Testis (tissue), 3 donors: ENCODE results near the gene RHOA. TPM values are rescaled to one million over a fixed set of nuclear protein-coding genes. Genes with fewer than 3 reads are reported as not detected.
A peak's percentile ranks its signal among the peaks of the same experiment; 100 is the strongest.
"Not testable (repeated sequence)": the region's sequence is repeated elsewhere in the genome, so short reads cannot be mapped to it uniquely, and the experiment has no call there.

Experiments used
- DNase-seq: peaks from one replicate; pipeline ENCODE4 v3.0.0-alpha.2; 2019
- H3K27ac ChIP-seq, 2 donors: fragments of 200-600 bp; sonication (generic); one replicate each; pipeline ENCODE4 v1.5.1; 2019
- H3K27me3 ChIP-seq: fragments of 200-600 bp; sonication (generic); one replicate; pipeline ENCODE4 v1.5.1; 2019
- H3K36me3 ChIP-seq: fragments of 200-600 bp; sonication (generic); one replicate; pipeline ENCODE4 v1.5.1; 2017; ENCODE audit warnings: low read depth; ENCODE audit errors: missing control alignments
- H3K4me1 ChIP-seq: fragments of 200-600 bp; sonication (generic); one replicate; pipeline ENCODE4 v1.5.1; 2019
- H3K4me3 ChIP-seq, 2 donors: fragments of 200-600 bp; sonication (generic); one replicate each; pipeline ENCODE4 v1.5.1; 2017 to 2019
- H3K9me3 ChIP-seq: fragments of 200-600 bp; sonication (generic); one replicate; pipeline ENCODE4 v1.5.1; 2017
- CTCF ChIP-seq, 3 experiments: fragments of 450-650 bp in 2 of 3; fragments of 200-600 bp in 1 of 3; sonication (generic) in 1 of 3; IDR thresholded peaks; one replicate each; pipeline ENCODE4 v1.5.1; 2016 to 2019; ENCODE audit warnings: antibody characterized with exemption in 3 of 3, mild to moderate bottlenecking in 2 of 3, moderate library complexity in 1 of 3
- POLR2A ChIP-seq: fragments of 450-650 bp; IDR thresholded peaks from one replicate; pipeline ENCODE4 v1.6.1; 2017; ENCODE audit warnings: antibody characterized with exemption, mild to moderate bottlenecking, moderate library complexity
- WGBS, 2 donors: methylation state at CpG; one replicate each; pipeline ENCODE4 v1.1.5; 2018; 5-methylcytosine and 5-hydroxymethylcytosine counted together
- intact Hi-C: fragments of 100-400 bp; cut with DNase I; formaldehyde crosslinking; loops from one replicate; pipeline ENCODE4 v1.15.1; 2023; ENCODE audit warnings: low total_unique reads
- polyA plus RNA-seq: library from polyadenylated mRNA; stranded (reverse); fragments of 350-450 nt; fragmentation: Illumina TruSeq; extraction: RNeasy Lipid Tissue Mini Kit (QIAGEN cat#74804); gene quantifications from one replicate; pipeline ENCODE4 v1.2.3, GENCODE V29; 2014; ENCODE audit warnings: low read depth, low replicate concordance; ENCODE audit not compliant: insufficient read depth
- total RNA-seq, 2 donors: library from RNA; depleted of rRNA; stranded (reverse); fragments of >200 nt; gene quantifications; one replicate each; pipeline ENCODE4 v1.2.3, GENCODE V29; 2016

RHOA gene
- total and polyA plus RNA-seq, 3 donors from 2014 or later = 207 to 331 (median 252) TPM

GRCh38 chr3:49352890-49353421 lies 58.8 kb downstream of the RHOA start:
- WGBS, 2 donors = 86 to 93% methylated on average over 5 of the region's 5 CpGs
- Histone ChIP-seq H3K27me3 (no peaks in the 10 kb centered on the region), H3K27ac (peak overlapping the region in 1 of 2 donors; percentile 18), H3K4me3 (no peak overlapping the region), H3K9me3 (no peaks in the 10 kb centered on the region), H3K36me3 (no peaks in the 10 kb centered on the region), H3K4me1 (no peaks in the 10 kb centered on the region)
- intact Hi-C loops = no loop called here
- no peak for DNase-seq
- TF ChIP-seq POLR2A (no peak), CTCF (IDR thresholded peaks at IDR 0.05) (no peak)

DNA sequence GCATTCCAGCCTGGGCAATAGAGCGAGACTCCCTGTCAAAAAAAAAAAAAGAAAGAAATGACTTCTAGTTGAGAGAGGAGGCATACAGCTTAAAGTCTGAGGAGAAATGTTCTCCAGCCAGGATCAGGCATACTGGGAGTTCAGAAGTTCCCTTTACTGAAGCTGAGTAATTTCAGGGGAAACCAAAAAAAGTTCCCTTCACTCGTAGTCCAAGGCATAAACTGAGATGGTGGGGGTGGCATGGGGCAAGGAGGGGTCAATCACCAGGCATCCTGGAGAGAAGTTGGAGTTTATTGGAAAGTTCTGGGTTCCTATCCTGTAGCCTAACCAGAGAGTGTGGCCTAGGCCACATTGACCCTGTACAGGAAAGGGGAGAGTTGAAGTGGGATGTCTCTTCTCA lies 59.5 kb downstream of the RHOA start:
- no peak for DNase-seq
- TF ChIP-seq CTCF (IDR thresholded peaks at IDR 0.05) = no peak
- no peak for TF ChIP-seq POLR2A
- H3K36me3 ChIP-seq = no peaks in the 10 kb centered on the region
- 77 to 91% methylated on average over 2 of the region's 2 CpGs for WGBS, 2 donors
- H3K4me3 ChIP-seq = no peak overlapping the region
- H3K27me3 ChIP-seq = no peaks in the 10 kb centered on the region
- intact Hi-C loops = no loop called here
- H3K9me3 ChIP-seq = no peaks in the 10 kb centered on the region
- H3K4me1 ChIP-seq = no peaks in the 10 kb centered on the region
- H3K27ac ChIP-seq = peak overlapping the region in 1 of 2 donors; percentile 18

- H3K27ac ChIP-seq = peak overlapping the region in 1 of 2 donors; percentile 18
- H3K4me1 ChIP-seq = no peaks in the 10 kb centered on the region
- no peaks in the 10 kb centered on the region for H3K9me3 ChIP-seq
- no peaks in the 10 kb centered on the region for H3K27me3 ChIP-seq
- no peak overlapping the region for H3K4me3 ChIP-seq
- WGBS, 2 donors = 62 to 81% methylated on average over 1 of the region's 1 CpG
- TF ChIP-seq CTCF (IDR thresholded peaks at IDR 0.05) (no peak), POLR2A (no peak)
- DNase-seq = no peak
- no peaks in the 10 kb centered on the region for H3K36me3 ChIP-seq
- intact Hi-C loops = no loop called here
Measured at GRCh38 chr3:49351521-49352011, 60.2 kb downstream of the RHOA start.

DNA sequence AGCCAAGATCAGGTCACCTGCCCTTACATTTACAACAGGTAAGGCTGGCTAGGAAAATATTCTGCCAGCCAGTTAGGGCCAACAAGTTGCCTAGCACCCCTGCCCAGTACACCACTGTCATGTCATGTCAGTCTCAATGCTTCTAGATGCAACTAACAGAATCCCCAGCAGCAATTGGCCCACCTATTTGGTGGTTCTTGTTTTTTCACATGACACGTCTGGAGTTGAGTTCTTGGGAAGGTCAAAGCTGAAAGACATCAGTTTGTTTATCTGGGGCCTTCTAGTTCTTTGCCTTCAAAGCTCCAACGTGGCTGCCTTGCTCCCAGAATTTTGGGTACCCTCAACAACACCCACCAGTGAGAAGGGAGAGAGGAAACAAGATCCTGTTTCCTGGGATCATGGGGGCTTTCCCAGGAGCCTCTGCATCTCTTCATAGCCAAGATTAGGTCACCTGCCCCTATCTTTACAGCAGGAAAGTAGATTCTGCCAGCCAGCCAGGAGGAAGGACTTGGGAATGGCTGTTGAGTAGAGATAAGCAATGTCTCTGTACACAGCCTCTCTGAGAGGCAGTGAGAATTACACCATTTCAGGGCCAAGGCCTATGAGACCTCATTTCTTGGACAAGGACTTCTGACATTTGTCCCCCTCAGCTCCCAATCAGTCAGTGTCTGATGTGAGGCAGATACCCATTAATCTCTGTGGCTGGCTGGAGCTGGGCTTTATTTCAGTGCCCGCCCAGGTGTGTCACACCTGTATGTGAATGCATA lies 62.2 kb downstream of the RHOA start:
- Histone ChIP-seq H3K4me3 (no peak overlapping the region), H3K27me3 (no peaks in the 10 kb centered on the region), H3K9me3 (no peaks in the 10 kb centered on the region), H3K27ac (no peak overlapping the region), H3K4me1 (no peaks in the 10 kb centered on the region), H3K36me3 (no peaks in the 10 kb centered on the region)
- no peak for TF ChIP-seq CTCF (IDR thresholded peaks at IDR 0.05)
- no peak for TF ChIP-seq POLR2A
- intact Hi-C loops = no loop called here
- DNase-seq = no peak
- whole genome bisulfite sequencing, 2 donors = 61 to 78% methylated on average over 3 of the region's 3 CpGs

GRCh38 chr3:49348361-49348760 lies 63.4 kb downstream of the RHOA start:
- H3K27ac ChIP-seq, intact Hi-C loops, H3K4me3 ChIP-seq, H3K9me3 ChIP-seq, H3K4me1 ChIP-seq, DNase-seq, H3K36me3 ChIP-seq, H3K27me3 ChIP-seq: not testable (repeated sequence)
- 89 to 99% methylated on average over 12 of the region's 12 CpGs for WGBS, 2 donors
